Stomach (tissue), 4 donors: Measurements from ENCODE around the gene SPTBN2.

Experiments
- EP300 ChIP-seq: sonication (generic); formaldehyde crosslinking; IDR thresholded peaks from one replicate; pipeline ENCODE4 v1.6.1; 2017; ENCODE audit warnings: antibody characterized with exemption
- POLR2A ChIP-seq, 4 donors: fragments of 450-650 bp; IDR thresholded peaks; one replicate each; pipeline ENCODE4 v1.6.1; 2016; ENCODE audit warnings: antibody characterized with exemption in 4 of 4, control low read depth in 2 of 4, mild to moderate bottlenecking in 1 of 4, moderate library complexity in 1 of 4
- POLR2AphosphoS5 ChIP-seq, 3 donors: sonication (generic); formaldehyde crosslinking; IDR thresholded peaks; one replicate each; pipeline ENCODE4 v1.6.1; 2016; ENCODE audit warnings: antibody characterized with exemption in 3 of 3
- TF ChIP-seq, protein P1 (sequence below), 7 experiments: fragments of 450-650 bp in 4 of 7; fragments of 200-600 bp in 3 of 7; sonication (generic) in 3 of 7; IDR thresholded peaks; one replicate each; pipeline ENCODE4 v1.5.1; 2016 to 2019; ENCODE audit warnings: antibody characterized with exemption in 7 of 7, control low read depth in 2 of 7, mild to moderate bottlenecking in 1 of 7

DNA sequence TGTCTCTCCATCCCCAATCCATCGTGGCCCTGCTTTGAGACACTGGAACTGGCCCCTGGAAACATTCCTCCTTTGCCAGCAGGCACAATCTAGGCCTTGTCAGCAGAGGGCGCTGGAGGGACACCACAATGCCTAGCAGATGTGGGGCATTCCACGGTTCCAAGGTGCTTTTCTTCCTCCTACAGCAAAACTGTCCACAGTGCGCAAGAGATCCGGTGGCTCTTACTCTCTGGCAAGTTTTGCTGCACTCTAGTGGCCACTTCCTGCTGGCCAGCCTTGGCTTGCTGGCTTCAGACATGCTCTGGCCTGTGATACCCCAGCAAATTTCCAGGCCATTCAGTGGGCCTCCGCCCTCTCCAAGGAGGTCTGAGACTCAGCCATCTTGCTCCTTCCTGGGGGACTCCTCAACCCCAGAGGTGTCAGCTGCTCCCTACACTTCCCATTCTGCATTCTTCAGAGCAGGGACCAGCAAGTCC is 34.2 kb downstream of the SPTBN2 start:
- TF ChIP-seq, protein P1, sequence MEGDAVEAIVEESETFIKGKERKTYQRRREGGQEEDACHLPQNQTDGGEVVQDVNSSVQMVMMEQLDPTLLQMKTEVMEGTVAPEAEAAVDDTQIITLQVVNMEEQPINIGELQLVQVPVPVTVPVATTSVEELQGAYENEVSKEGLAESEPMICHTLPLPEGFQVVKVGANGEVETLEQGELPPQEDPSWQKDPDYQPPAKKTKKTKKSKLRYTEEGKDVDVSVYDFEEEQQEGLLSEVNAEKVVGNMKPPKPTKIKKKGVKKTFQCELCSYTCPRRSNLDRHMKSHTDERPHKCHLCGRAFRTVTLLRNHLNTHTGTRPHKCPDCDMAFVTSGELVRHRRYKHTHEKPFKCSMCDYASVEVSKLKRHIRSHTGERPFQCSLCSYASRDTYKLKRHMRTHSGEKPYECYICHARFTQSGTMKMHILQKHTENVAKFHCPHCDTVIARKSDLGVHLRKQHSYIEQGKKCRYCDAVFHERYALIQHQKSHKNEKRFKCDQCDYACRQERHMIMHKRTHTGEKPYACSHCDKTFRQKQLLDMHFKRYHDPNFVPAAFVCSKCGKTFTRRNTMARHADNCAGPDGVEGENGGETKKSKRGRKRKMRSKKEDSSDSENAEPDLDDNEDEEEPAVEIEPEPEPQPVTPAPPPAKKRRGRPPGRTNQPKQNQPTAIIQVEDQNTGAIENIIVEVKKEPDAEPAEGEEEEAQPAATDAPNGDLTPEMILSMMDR (IDR thresholded peaks at IDR 0.05), result peak in 5 of 7 experiments; percentile 91 to 100 (median 96)
- TF ChIP-seq POLR2A (IDR thresholded peaks at IDR 0.05) (no peak), EP300 (no peak), POLR2AphosphoS5 (IDR thresholded peaks at IDR 0.05) (peak in 2 of 3 donors; percentile 27 to 91)
